K562 (cell line): Measurements from ENCODE around the gene TXK. TPM values are rescaled to one million over a fixed set of nuclear protein-coding genes. Genes with fewer than 3 reads are reported as not detected.

Source experiments
- ATAC-seq: fragments of 200-7000 bp; cut with Tn5 transposase; 3 replicates; pipeline ENCODE4 v1.9.1; 2020; ENCODE audit warnings: moderate library complexity
- BruUV-seq: library from RNA; stranded (reverse); fragments of 400-500 nt; replicated peaks from 2 replicates; lab custom pipeline; 2021; lab: Mats Ljungman, UMichigan
- CTCF ChIA-PET: fragments of 300-600 bp; formaldehyde crosslinking; extraction: SDS; loops from one replicate; lab custom pipeline; 2021; ENCODE audit warnings: low intra/inter-chr PET ratio; lab: Yijun Ruan, JAX
- POLR2A ChIA-PET: fragments of 300-600, 350-650 bp; sonication (Branson Sonifier 250); formaldehyde crosslinking; extraction: SDS; loops from one replicate; lab custom pipeline; 2021; ENCODE audit warnings: antibody characterized with exemption, inconsistent platforms; lab: Yijun Ruan, JAX
- DNase-seq, 4 experiments: peaks; one replicate each; pipeline versions ENCODE4 v3.0.0 to v3.0.0-alpha.2; 2011 to 2018; ENCODE audit warnings: low spot score in 3 of 4, mixed read lengths in 3 of 4; ENCODE audit errors: extremely low read depth in 1 of 4
- FAIRE-seq: peaks from 2 replicates; lab custom pipeline; 2011; peaks lifted over from hg19 to GRCh38; lab: Jason Lieb, UNC
- H2AFZ ChIP-seq: 2 replicates; pipeline ENCODE4 v1.6.0; 2011; ENCODE audit warnings: low read depth, low read length, control low read depth, inconsistent platforms
- H3K27ac ChIP-seq: fragments of 200-600 bp; 3 replicates; pipeline ENCODE4 v1.8.0; 2011; ENCODE audit warnings: low read depth, mild to moderate bottlenecking, control low read depth, inconsistent platforms, low read length, moderate library complexity, mixed read lengths; ENCODE audit errors: extremely low read depth
- H3K27me3 ChIP-seq, 2 experiments: fragments of 300-600 bp in 1 of 2; 2 replicates in 1 of 2; 3 replicates in 1 of 2; pipeline versions ENCODE4 v1.6.0 to v1.8.0; 2011; ENCODE audit warnings: inconsistent platforms in 2 of 2, low read length in 2 of 2, mild to moderate bottlenecking in 1 of 2, mixed read lengths in 1 of 2, moderate library complexity in 1 of 2; ENCODE audit not compliant: control insufficient read depth in 2 of 2, insufficient read depth in 2 of 2
- H3K36me3 ChIP-seq: fragments of 300-600 bp; 3 replicates; pipeline ENCODE4 v1.8.0; 2011; ENCODE audit warnings: mild to moderate bottlenecking, low read length, inconsistent platforms; ENCODE audit not compliant: control insufficient read depth, insufficient read depth
- H3K4me1 ChIP-seq, 2 experiments: fragments of 200-600 bp in 1 of 2; replicated peaks in 1 of 2; 2 replicates in 1 of 2; 3 replicates in 1 of 2; pipeline versions ENCODE4 v1.5.1 to v1.8.0; 2011; ENCODE audit warnings: inconsistent platforms in 2 of 2, low read length in 2 of 2, mild to moderate bottlenecking in 1 of 2, mixed read lengths in 1 of 2, moderate library complexity in 1 of 2; ENCODE audit not compliant: control insufficient read depth in 2 of 2, insufficient read depth in 2 of 2
- H3K4me2 ChIP-seq: 2 replicates; pipeline ENCODE4 v1.6.1; 2011; ENCODE audit warnings: low read length, control low read depth, inconsistent platforms, mixed read lengths; ENCODE audit not compliant: insufficient read depth
- H3K4me3 ChIP-seq: fragments of 200-600 bp; sonication (generic), shearing (Covaris generic); 2 replicates; pipeline ENCODE4 v1.5.1; 2016; ENCODE audit warnings: control low read depth, inconsistent platforms
- H3K79me2 ChIP-seq: fragments of 200-600 bp; 3 replicates; pipeline ENCODE4 v1.8.0; 2011; ENCODE audit warnings: low read length, inconsistent platforms; ENCODE audit not compliant: control insufficient read depth, insufficient read depth
- H3K9ac ChIP-seq, 2 experiments: 2 replicates each; pipeline versions ENCODE4 v1.6.0 to v1.6.1; 2011; ENCODE audit warnings: low read depth in 2 of 2, low read length in 2 of 2, control low read depth in 1 of 2, inconsistent platforms in 1 of 2, mild to moderate bottlenecking in 1 of 2, mixed read lengths in 1 of 2; ENCODE audit not compliant: insufficient read depth in 1 of 2
- H3K9me1 ChIP-seq: one replicate; pipeline ENCODE4 v1.6.0; 2011; ENCODE audit warnings: inconsistent platforms, mild to moderate bottlenecking, low read length, moderate library complexity; ENCODE audit not compliant: control insufficient read depth, insufficient read depth
- H3K9me3 ChIP-seq: replicated peaks from 2 replicates; pipeline ENCODE4 v1.5.1; 2011; ENCODE audit warnings: low read depth, low read length, inconsistent platforms; ENCODE audit not compliant: control insufficient read depth, insufficient read depth
- H4K20me1 ChIP-seq: replicated peaks from 2 replicates; pipeline ENCODE4 v1.6.1; 2011; ENCODE audit warnings: low read length, inconsistent platforms, mixed read lengths; ENCODE audit not compliant: control insufficient read depth, insufficient read depth
- ATF4 ChIP-seq: fragments of 450-650 bp; formaldehyde crosslinking; IDR thresholded peaks from 2 replicates; pipeline ENCODE4 v1.4.0; 2022; ENCODE audit warnings: mild to moderate bottlenecking, moderate library complexity
- CEBPG ChIP-seq, 3 experiments: fragments of 200-800 bp in 1 of 3; sonication (Bioruptor generic) in 1 of 3; sonication (generic) in 1 of 3; formaldehyde crosslinking in 1 of 3; IDR thresholded peaks in 2 of 3; conservative IDR thresholded peaks in 1 of 3; 2 replicates each; pipeline versions ENCODE4 v1.6.1 to v1.8.0; 2016 to 2022; ENCODE audit warnings: missing compliant biosample characterization in 2 of 3, missing genetic modification characterization in 2 of 3, mild to moderate bottlenecking in 1 of 3, missing genetic modification reagents in 1 of 3
- FOXA3 ChIP-seq, 2 experiments: fragments of 450-650 bp in 1 of 2; sonication (generic) in 1 of 2; formaldehyde crosslinking; IDR thresholded peaks in 1 of 2; conservative IDR thresholded peaks in 1 of 2; 2 replicates each; pipeline versions ENCODE4 v1.4.0 to v1.8.0; 2020 to 2022; ENCODE audit warnings: mild to moderate bottlenecking in 2 of 2, missing genetic modification reagents in 1 of 2
- HDAC1 ChIP-seq, 2 experiments: fragments of 450-650 bp; IDR thresholded peaks; 2 replicates each; pipeline ENCODE4 v1.6.1; 2016 to 2017; ENCODE audit warnings: inconsistent platforms in 1 of 2, mild to moderate bottlenecking in 1 of 2, moderate library complexity in 1 of 2
- IFI16 ChIP-seq: fragments of 250-450 bp; sonication (Bioruptor Pico); IDR thresholded peaks from 2 replicates; pipeline ENCODE4 v2.1.2; 2022; ENCODE audit warnings: mild to moderate bottlenecking, inconsistent platforms
- MECOM ChIP-seq: fragments of 250-450 bp; sonication (Bioruptor Pico); IDR thresholded peaks from 2 replicates; pipeline ENCODE4 v1.8.0; 2022; ENCODE audit warnings: inconsistent platforms
- NFYB ChIP-seq: IDR thresholded peaks from 2 replicates; pipeline ENCODE4 v1.6.1; 2011; ENCODE audit warnings: mild to moderate bottlenecking, moderate library complexity; ENCODE audit not compliant: insufficient read length; ENCODE audit errors: extremely low read depth
- SNIP1 ChIP-seq: fragments of 450-650 bp; IDR thresholded peaks from 2 replicates; pipeline ENCODE4 v1.7.1; 2017; ENCODE audit warnings: low read depth, mild to moderate bottlenecking
- ZNF311 ChIP-seq: fragments of 250-450 bp; sonication (Bioruptor Pico); IDR thresholded peaks from 2 replicates; pipeline ENCODE4 v1.4.0; 2020; ENCODE audit warnings: mild to moderate bottlenecking, moderate library complexity
- WGBS: fragments of 100-300 bp; shearing (Covaris generic); methylation state at CpG from one replicate; pipeline ENCODE4 v1.1.6; 2016; ENCODE audit warnings: low coverage, mixed read lengths; ENCODE audit not compliant: insufficient coverage; ENCODE audit errors: missing lambda C conversion rate; 5-methylcytosine and 5-hydroxymethylcytosine counted together
- in situ Hi-C: fragments of 300-500 bp; cut with MboI; formaldehyde crosslinking; loops from 4 replicates; pipeline ENCODE4 v1.15.0; 2018; ENCODE audit warnings: inconsistent platforms, mixed read lengths
- intact Hi-C: fragments of 100-400 bp; cut with micrococcal nuclease; formaldehyde crosslinking; loops from 2 replicates; pipeline ENCODE4 v1.14.2; 2022
- polyA plus RNA-seq, 8 experiments: library from polyadenylated mRNA; depleted of rRNA in 4 of 8; stranded (reverse) in 5 of 8; unstranded in 3 of 8; fragments of >200 nt; fragmentation: Nextera tagmentation in 2 of 8; fragmentation: Illumina TruSeq in 1 of 8; extraction: Ambion mirVana in 2 of 8; extraction: Trizol in 1 of 8; gene quantifications; 2 replicates each; pipeline versions ENCODE4 v1.2.1 to v1.2.3, GENCODE V29; 2011 to 2014; ENCODE audit warnings: inconsistent platforms in 1 of 8, missing spikeins in 1 of 8
- total RNA-seq, 7 experiments: library from RNA; depleted of rRNA in 6 of 7; stranded (reverse); fragments of >200 nt in 6 of 7; fragmentation: Illumina TruSeq in 2 of 7; extraction: Trizol in 2 of 7; gene quantifications; 2 replicates each; pipeline versions ENCODE4 v1.2.1 to v1.2.3, GENCODE V29; 2011 to 2021; ENCODE audit warnings: low replicate concordance in 1 of 7

Gene TXK
- total and polyA plus RNA-seq, 9 of the 15 experiments (the other 6 are each of a cell fraction or from before 2014, with no cell fraction given) = 0.24 to 1.1 (median 0.45) TPM; not detected in 1

DNA sequence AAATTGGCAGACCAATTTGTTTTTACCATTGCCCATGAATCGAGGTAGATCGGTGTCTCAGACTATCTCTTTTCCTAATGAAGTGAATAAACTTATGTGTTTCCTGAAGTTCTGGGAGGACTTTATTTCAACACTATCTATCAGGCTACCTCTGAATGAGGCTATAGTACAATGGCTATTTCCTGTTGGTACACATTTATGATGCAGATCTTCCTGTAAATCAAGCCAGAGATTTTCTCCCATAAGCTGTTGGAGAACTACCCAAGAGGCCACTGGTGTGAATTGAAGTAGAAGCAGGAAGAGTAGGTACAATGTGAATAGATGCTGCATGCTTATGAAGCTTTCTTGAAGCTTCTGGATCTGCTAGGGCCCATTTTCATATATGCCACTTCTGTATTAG, 16.0 kb downstream of the TXK start (continued):
- TF ChIP-seq HDAC1 (IDR thresholded peaks at IDR 0.05) (no peak), NFYB (no peak)

- peaks cover 0 to 5% of the 10 kb centered on the region in 2 experiments; a peak in 1 of 5 replicates for H3K4me1 ChIP-seq
Measured at GRCh38 chr4:48116582-48116981, 17.5 kb downstream of the TXK start.

More at GRCh38 chr4:48116582-48116981, 17.5 kb downstream of the TXK start:
- H2AFZ ChIP-seq = no peak overlapping the region
- WGBS = 62% methylated on average over 3 of the region's 3 CpGs
- H3K9ac ChIP-seq = no peak overlapping the region
- TF ChIP-seq IFI16 (CRISPR knock-in tag) = no peak
- TF ChIP-seq MECOM = no peak
- TF ChIP-seq ZNF311 (CRISPR knock-in tag) = no peak
- no peak for TF ChIP-seq FOXA3 (CRISPR knock-in tag; conservative IDR thresholded peaks at IDR 0.05 in 1 of 2, IDR thresholded peaks at IDR 0.05 in 1 of 2)
- TF ChIP-seq SNIP1 = no peak
- TF ChIP-seq ATF4 (CRISPR knock-in tag) = no peak
- TF ChIP-seq CEBPG (CRISPR knock-in tag; IDR thresholded peaks at IDR 0.05) = no peak
- no peak for TF ChIP-seq CEBPG (tag; conservative IDR thresholded peaks at IDR 0.05 in 1 of 2, IDR thresholded peaks at IDR 0.05 in 1 of 2)
- in situ Hi-C loops (no loop called here), intact Hi-C loops (no loop called here)
- no peaks in the 10 kb centered on the region for H3K36me3 ChIP-seq
- no peak overlapping the region for H3K27ac ChIP-seq
- DNase-seq (no peak), ATAC-seq (no peak; the same call in 2 of the 3 replicates), FAIRE-seq (no peak)
- no TSS peak for BruUV-seq
- ChIA-PET POLR2A (no interaction called here), CTCF (no interaction called here)
- H3K9me3 ChIP-seq = no peaks in the 10 kb centered on the region
- H3K79me2 ChIP-seq = no peaks in the 10 kb centered on the region
- no peak overlapping the region for H3K4me2 ChIP-seq
- no peaks in the 10 kb centered on the region for H4K20me1 ChIP-seq
- no peak overlapping the region for H3K4me3 ChIP-seq
- H3K9me1 ChIP-seq = no peaks in the 10 kb centered on the region
- H3K27me3 ChIP-seq = no peaks in the 10 kb centered on the region
